HFF-Myc (cell line): ENCODE data around the gene GPR15.

Source experiments
- DNase-seq: peaks from one replicate; pipeline ENCODE4 v3.0.0-alpha.2; 2011; ENCODE audit warnings: low read depth; ENCODE audit errors: extremely low read depth
- H3K4me3 ChIP-seq: replicated peaks from 2 replicates; pipeline ENCODE4 v1.5.1; 2011; ENCODE audit warnings: low read depth, mild to moderate bottlenecking, control low read depth, low read length
- TF ChIP-seq, protein P1 (sequence below): IDR thresholded peaks from 2 replicates; pipeline ENCODE4 v1.5.1; 2012; ENCODE audit warnings: mild to moderate bottlenecking, low read depth, low read length, control low read depth; ENCODE audit errors: missing control alignments

The GPR15 gene

DNA sequence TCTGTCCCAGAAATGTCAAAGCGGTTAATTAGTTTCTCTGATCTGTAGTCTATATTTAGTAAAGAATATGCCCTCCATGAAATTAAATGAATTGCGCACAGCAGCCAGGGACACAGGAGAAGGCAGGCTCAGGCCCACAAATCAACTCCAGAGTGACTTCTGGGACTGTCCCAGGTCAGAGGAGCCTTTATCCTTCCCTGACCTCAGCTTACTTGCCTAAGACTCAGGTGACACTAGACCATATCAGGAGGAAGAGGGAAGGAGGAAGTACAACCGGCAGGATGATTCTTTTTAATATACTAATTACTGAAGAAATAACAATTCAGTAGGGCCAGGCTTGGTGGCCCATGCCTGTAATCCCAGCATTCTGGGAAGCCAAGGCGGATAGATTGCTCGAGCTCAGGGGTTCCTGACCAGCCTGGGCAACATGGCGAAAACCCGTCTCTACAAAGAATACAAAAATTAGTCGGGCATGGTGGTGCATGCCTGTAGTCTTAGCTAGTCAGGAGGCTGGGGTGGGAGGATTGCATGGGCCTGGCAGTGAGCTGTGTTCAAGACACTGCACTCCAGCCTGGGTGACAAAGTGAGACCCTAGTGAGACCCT lies 1.8 kb upstream of the GPR15 start:
- TF ChIP-seq, protein P1, sequence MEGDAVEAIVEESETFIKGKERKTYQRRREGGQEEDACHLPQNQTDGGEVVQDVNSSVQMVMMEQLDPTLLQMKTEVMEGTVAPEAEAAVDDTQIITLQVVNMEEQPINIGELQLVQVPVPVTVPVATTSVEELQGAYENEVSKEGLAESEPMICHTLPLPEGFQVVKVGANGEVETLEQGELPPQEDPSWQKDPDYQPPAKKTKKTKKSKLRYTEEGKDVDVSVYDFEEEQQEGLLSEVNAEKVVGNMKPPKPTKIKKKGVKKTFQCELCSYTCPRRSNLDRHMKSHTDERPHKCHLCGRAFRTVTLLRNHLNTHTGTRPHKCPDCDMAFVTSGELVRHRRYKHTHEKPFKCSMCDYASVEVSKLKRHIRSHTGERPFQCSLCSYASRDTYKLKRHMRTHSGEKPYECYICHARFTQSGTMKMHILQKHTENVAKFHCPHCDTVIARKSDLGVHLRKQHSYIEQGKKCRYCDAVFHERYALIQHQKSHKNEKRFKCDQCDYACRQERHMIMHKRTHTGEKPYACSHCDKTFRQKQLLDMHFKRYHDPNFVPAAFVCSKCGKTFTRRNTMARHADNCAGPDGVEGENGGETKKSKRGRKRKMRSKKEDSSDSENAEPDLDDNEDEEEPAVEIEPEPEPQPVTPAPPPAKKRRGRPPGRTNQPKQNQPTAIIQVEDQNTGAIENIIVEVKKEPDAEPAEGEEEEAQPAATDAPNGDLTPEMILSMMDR: no peak
- no peak for DNase-seq
- no peak overlapping the region for H3K4me3 ChIP-seq

DNA sequence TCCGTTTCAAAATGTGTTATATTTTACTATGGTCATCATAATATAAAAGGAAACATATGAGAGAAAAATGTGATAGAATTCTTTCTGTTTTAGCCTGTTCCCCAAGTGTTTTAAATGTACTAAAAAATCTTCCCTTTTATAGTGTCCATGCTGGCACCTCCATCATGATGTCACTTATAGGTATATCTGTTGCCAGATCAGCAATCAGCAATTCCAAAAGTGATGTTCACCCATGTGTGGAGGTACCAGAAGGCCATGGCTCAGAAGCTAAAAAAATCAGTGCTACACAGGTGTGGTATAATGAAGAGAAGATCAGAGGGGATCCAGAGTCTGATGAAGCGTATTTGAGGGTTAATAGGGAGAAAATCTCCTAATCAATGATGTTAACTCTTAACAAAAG lies 1.1 kb upstream of the GPR15 start:
- DNase-seq: no peak
- no peak overlapping the region for H3K4me3 ChIP-seq
- TF ChIP-seq, protein P1: no peak

DNA sequence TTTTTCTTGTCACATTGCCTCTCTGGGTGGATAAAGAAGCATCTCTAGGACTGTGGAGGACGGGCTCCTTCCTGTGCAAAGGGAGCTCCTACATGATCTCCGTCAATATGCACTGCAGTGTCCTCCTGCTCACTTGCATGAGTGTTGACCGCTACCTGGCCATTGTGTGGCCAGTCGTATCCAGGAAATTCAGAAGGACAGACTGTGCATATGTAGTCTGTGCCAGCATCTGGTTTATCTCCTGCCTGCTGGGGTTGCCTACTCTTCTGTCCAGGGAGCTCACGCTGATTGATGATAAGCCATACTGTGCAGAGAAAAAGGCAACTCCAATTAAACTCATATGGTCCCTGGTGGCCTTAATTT lies 478 bp downstream of the GPR15 start:
- TF ChIP-seq, protein P1: no peak
- H3K4me3 ChIP-seq: no peak overlapping the region
- DNase-seq: no peak

DNA sequence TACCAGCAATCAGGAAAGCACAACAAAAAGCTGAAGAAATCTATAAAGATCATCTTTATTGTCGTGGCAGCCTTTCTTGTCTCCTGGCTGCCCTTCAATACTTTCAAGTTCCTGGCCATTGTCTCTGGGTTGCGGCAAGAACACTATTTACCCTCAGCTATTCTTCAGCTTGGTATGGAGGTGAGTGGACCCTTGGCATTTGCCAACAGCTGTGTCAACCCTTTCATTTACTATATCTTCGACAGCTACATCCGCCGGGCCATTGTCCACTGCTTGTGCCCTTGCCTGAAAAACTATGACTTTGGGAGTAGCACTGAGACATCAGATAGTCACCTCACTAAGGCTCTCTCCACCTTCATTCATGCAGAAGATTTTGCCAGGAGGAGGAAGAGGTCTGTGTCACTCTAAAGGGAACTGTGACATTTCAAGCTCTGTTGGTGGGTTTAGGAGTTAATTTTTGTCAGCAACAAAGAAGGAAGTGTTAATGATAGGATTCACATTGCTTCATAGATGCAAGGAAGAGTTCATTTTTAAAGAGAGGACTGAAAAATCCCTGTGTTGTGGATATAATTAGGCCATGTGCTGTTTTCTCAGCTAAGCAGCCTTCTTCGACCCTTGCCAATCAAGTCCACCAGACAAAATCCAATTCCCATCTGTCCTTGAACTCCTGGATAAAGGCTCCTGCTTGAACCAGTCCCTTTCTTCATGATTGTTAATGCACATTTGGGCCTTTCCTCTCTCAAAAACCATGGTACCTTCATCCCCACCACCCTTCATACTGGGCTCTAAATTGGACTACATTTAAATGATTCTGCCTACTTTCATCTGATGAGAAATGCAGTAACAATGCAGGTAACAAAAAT lies 1.2 kb downstream of the GPR15 start:
- H3K4me3 ChIP-seq: no peak overlapping the region
- no peak for DNase-seq
- TF ChIP-seq, protein P1: no peak

DNA sequence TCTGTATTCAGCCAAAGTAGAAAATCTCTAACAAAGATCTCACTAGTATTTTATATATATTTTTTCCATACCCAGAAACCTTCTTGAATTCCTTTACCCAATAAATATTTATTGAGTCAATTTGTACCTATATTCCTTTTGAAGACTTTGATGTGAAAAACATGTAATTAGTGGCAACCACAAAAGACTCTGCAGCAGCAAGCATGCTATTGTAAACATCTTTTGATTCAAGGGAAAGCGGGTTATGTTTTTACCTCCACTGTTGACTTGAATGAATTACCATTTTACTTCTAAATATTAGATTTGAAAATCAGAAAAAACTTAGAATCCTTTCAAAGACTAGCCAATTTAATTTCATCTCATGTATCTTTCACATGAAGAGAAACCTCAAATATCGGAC lies 2.4 kb downstream of the GPR15 start:
- no peak for DNase-seq
- no peak overlapping the region for H3K4me3 ChIP-seq
- TF ChIP-seq, protein P1: no peak

DNA sequence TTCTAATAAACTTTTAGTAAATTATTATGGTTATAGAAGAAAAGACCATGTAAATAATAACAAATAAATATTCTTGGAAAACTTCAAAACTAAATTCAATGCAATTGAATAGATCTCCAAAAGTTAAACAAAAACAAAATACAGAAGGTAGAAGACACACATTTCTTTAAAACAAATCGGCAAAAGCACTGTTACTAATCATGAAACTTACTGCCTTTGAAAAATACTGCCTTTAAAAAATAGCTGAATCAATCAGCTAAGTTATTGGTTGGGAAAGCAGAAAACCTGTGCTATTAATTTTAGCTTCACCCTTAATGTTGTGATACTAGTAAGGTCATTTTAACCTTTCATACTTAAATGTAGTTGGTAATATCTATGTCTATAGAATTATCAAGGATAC lies 3.0 kb downstream of the GPR15 start:
- no peak for DNase-seq
- TF ChIP-seq, protein P1: no peak
- H3K4me3 ChIP-seq: no peak overlapping the region
